K562 (cell line): ENCODE results near the gene CACNA1S. TPM values are rescaled to one million over a fixed set of nuclear protein-coding genes. Genes with fewer than 3 reads are reported as not detected.

ENCODE experiments used
- ATAC-seq: fragments of 200-7000 bp; cut with Tn5 transposase; 3 replicates; pipeline ENCODE4 v1.9.1; 2020; ENCODE audit warnings: moderate library complexity
- BruUV-seq: library from RNA; stranded (reverse); fragments of 400-500 nt; replicated peaks from 2 replicates; lab custom pipeline; 2021; lab: Mats Ljungman, UMichigan
- CTCF ChIA-PET: fragments of 300-600 bp; formaldehyde crosslinking; extraction: SDS; loops from one replicate; lab custom pipeline; 2021; ENCODE audit warnings: low intra/inter-chr PET ratio; lab: Yijun Ruan, JAX
- POLR2A ChIA-PET: fragments of 300-600, 350-650 bp; sonication (Branson Sonifier 250); formaldehyde crosslinking; extraction: SDS; loops from one replicate; lab custom pipeline; 2021; ENCODE audit warnings: antibody characterized with exemption, inconsistent platforms; lab: Yijun Ruan, JAX
- DNase-seq, 4 experiments: peaks; one replicate each; pipeline versions ENCODE4 v3.0.0 to v3.0.0-alpha.2; 2011 to 2018; ENCODE audit warnings: low spot score in 3 of 4, mixed read lengths in 3 of 4; ENCODE audit errors: extremely low read depth in 1 of 4
- FAIRE-seq: peaks from 2 replicates; lab custom pipeline; 2011; peaks lifted over from hg19 to GRCh38; lab: Jason Lieb, UNC
- H2AFZ ChIP-seq: 2 replicates; pipeline ENCODE4 v1.6.0; 2011; ENCODE audit warnings: low read depth, low read length, control low read depth, inconsistent platforms
- H3K27ac ChIP-seq: fragments of 200-600 bp; 3 replicates; pipeline ENCODE4 v1.8.0; 2011; ENCODE audit warnings: low read depth, mild to moderate bottlenecking, control low read depth, inconsistent platforms, low read length, moderate library complexity, mixed read lengths; ENCODE audit errors: extremely low read depth
- H3K27me3 ChIP-seq, 2 experiments: fragments of 300-600 bp in 1 of 2; 2 replicates in 1 of 2; 3 replicates in 1 of 2; pipeline versions ENCODE4 v1.6.0 to v1.8.0; 2011; ENCODE audit warnings: inconsistent platforms in 2 of 2, low read length in 2 of 2, mild to moderate bottlenecking in 1 of 2, mixed read lengths in 1 of 2, moderate library complexity in 1 of 2; ENCODE audit not compliant: control insufficient read depth in 2 of 2, insufficient read depth in 2 of 2
- H3K36me3 ChIP-seq: fragments of 300-600 bp; 3 replicates; pipeline ENCODE4 v1.8.0; 2011; ENCODE audit warnings: mild to moderate bottlenecking, low read length, inconsistent platforms; ENCODE audit not compliant: control insufficient read depth, insufficient read depth
- H3K4me1 ChIP-seq, 2 experiments: fragments of 200-600 bp in 1 of 2; replicated peaks in 1 of 2; 2 replicates in 1 of 2; 3 replicates in 1 of 2; pipeline versions ENCODE4 v1.5.1 to v1.8.0; 2011; ENCODE audit warnings: inconsistent platforms in 2 of 2, low read length in 2 of 2, mild to moderate bottlenecking in 1 of 2, mixed read lengths in 1 of 2, moderate library complexity in 1 of 2; ENCODE audit not compliant: control insufficient read depth in 2 of 2, insufficient read depth in 2 of 2
- H3K4me2 ChIP-seq: 2 replicates; pipeline ENCODE4 v1.6.1; 2011; ENCODE audit warnings: low read length, control low read depth, inconsistent platforms, mixed read lengths; ENCODE audit not compliant: insufficient read depth
- H3K4me3 ChIP-seq: fragments of 200-600 bp; sonication (generic), shearing (Covaris generic); 2 replicates; pipeline ENCODE4 v1.5.1; 2016; ENCODE audit warnings: control low read depth, inconsistent platforms
- H3K79me2 ChIP-seq: fragments of 200-600 bp; 3 replicates; pipeline ENCODE4 v1.8.0; 2011; ENCODE audit warnings: low read length, inconsistent platforms; ENCODE audit not compliant: control insufficient read depth, insufficient read depth
- H3K9ac ChIP-seq, 2 experiments: 2 replicates each; pipeline versions ENCODE4 v1.6.0 to v1.6.1; 2011; ENCODE audit warnings: low read depth in 2 of 2, low read length in 2 of 2, control low read depth in 1 of 2, inconsistent platforms in 1 of 2, mild to moderate bottlenecking in 1 of 2, mixed read lengths in 1 of 2; ENCODE audit not compliant: insufficient read depth in 1 of 2
- H3K9me1 ChIP-seq: one replicate; pipeline ENCODE4 v1.6.0; 2011; ENCODE audit warnings: inconsistent platforms, mild to moderate bottlenecking, low read length, moderate library complexity; ENCODE audit not compliant: control insufficient read depth, insufficient read depth
- H3K9me3 ChIP-seq: replicated peaks from 2 replicates; pipeline ENCODE4 v1.5.1; 2011; ENCODE audit warnings: low read depth, low read length, inconsistent platforms; ENCODE audit not compliant: control insufficient read depth, insufficient read depth
- H4K20me1 ChIP-seq: replicated peaks from 2 replicates; pipeline ENCODE4 v1.6.1; 2011; ENCODE audit warnings: low read length, inconsistent platforms, mixed read lengths; ENCODE audit not compliant: control insufficient read depth, insufficient read depth
- EWSR1 ChIP-seq: fragments of 450-650 bp; IDR thresholded peaks from 2 replicates; pipeline ENCODE4 v1.6.1; 2018; ENCODE audit warnings: borderline replicate concordance, mild to moderate bottlenecking, low read depth, moderate library complexity; ENCODE audit not compliant: partially characterized antibody
- HMG20B ChIP-seq: fragments of 250-450 bp; sonication (Bioruptor Pico); IDR thresholded peaks from 2 replicates; pipeline ENCODE4 v1.5.0; 2021; ENCODE audit warnings: mild to moderate bottlenecking
- IRF2 ChIP-seq: sonication (generic); formaldehyde crosslinking; IDR thresholded peaks from 2 replicates; pipeline ENCODE4 v1.8.1; 2022; ENCODE audit warnings: mild to moderate bottlenecking, missing genetic modification reagents
- NFIC ChIP-seq: fragments of 450-650 bp; IDR thresholded peaks from 2 replicates; pipeline ENCODE4 v1.6.1; 2017; ENCODE audit warnings: mild to moderate bottlenecking, inconsistent platforms
- POU5F1 ChIP-seq: fragments of 150-350 bp; IDR thresholded peaks from 2 replicates; pipeline ENCODE4 v1.6.1; 2014; ENCODE audit warnings: borderline replicate concordance, low read length, low read depth, mild to moderate bottlenecking; ENCODE audit not compliant: partially characterized antibody
- ZNF436 ChIP-seq: fragments of 250-450, 450-650 bp; sonication (Bioruptor Pico); formaldehyde crosslinking; IDR thresholded peaks from 2 replicates; pipeline ENCODE4 v1.7.0; 2020; ENCODE audit warnings: mild to moderate bottlenecking
- WGBS: fragments of 100-300 bp; shearing (Covaris generic); methylation state at CpG from one replicate; pipeline ENCODE4 v1.1.6; 2016; ENCODE audit warnings: low coverage, mixed read lengths; ENCODE audit not compliant: insufficient coverage; ENCODE audit errors: missing lambda C conversion rate; 5-methylcytosine and 5-hydroxymethylcytosine counted together
- in situ Hi-C: fragments of 300-500 bp; cut with MboI; formaldehyde crosslinking; loops from 4 replicates; pipeline ENCODE4 v1.15.0; 2018; ENCODE audit warnings: inconsistent platforms, mixed read lengths
- intact Hi-C: fragments of 100-400 bp; cut with micrococcal nuclease; formaldehyde crosslinking; loops from 2 replicates; pipeline ENCODE4 v1.14.2; 2022
- polyA plus RNA-seq, 8 experiments: library from polyadenylated mRNA; depleted of rRNA in 4 of 8; stranded (reverse) in 5 of 8; unstranded in 3 of 8; fragments of >200 nt; fragmentation: Nextera tagmentation in 2 of 8; fragmentation: Illumina TruSeq in 1 of 8; extraction: Ambion mirVana in 2 of 8; extraction: Trizol in 1 of 8; gene quantifications; 2 replicates each; pipeline versions ENCODE4 v1.2.1 to v1.2.3, GENCODE V29; 2011 to 2014; ENCODE audit warnings: inconsistent platforms in 1 of 8, missing spikeins in 1 of 8
- total RNA-seq, 7 experiments: library from RNA; depleted of rRNA in 6 of 7; stranded (reverse); fragments of >200 nt in 6 of 7; fragmentation: Illumina TruSeq in 2 of 7; extraction: Trizol in 2 of 7; gene quantifications; 2 replicates each; pipeline versions ENCODE4 v1.2.1 to v1.2.3, GENCODE V29; 2011 to 2021; ENCODE audit warnings: low replicate concordance in 1 of 7
- TF ChIP-seq, protein P1 (sequence below): fragments of 450-650 bp; IDR thresholded peaks from 2 replicates; pipeline ENCODE4 v1.6.1; 2017; ENCODE audit warnings: antibody characterized with exemption
- TF ChIP-seq, protein P2 (sequence below): fragments of 250-450 bp; sonication (Bioruptor Pico); IDR thresholded peaks from 2 replicates; pipeline ENCODE4 v1.5.0; 2021; ENCODE audit warnings: mild to moderate bottlenecking, moderate library complexity
- TF ChIP-seq, protein P3 (sequence below): fragments of 450-650 bp; IDR thresholded peaks from 2 replicates; pipeline ENCODE4 v1.6.1; 2014; ENCODE audit warnings: low read depth, mild to moderate bottlenecking, moderate library complexity, borderline replicate concordance
- TF ChIP-seq, protein P4 (sequence below): IDR thresholded peaks from 2 replicates; pipeline ENCODE4 v1.6.1; 2011; ENCODE audit not compliant: insufficient read length; ENCODE audit errors: extremely low read depth
- TF ChIP-seq, protein P5 (sequence below): fragments of 450-650 bp; formaldehyde crosslinking; IDR thresholded peaks from 2 replicates; pipeline ENCODE4 v1.4.0; 2020; ENCODE audit warnings: mild to moderate bottlenecking, moderate library complexity

CACNA1S gene
- total and polyA plus RNA-seq, 9 of the 15 experiments (the other 6 are each of a cell fraction or from before 2014, with no cell fraction given), result not detected

DNA sequence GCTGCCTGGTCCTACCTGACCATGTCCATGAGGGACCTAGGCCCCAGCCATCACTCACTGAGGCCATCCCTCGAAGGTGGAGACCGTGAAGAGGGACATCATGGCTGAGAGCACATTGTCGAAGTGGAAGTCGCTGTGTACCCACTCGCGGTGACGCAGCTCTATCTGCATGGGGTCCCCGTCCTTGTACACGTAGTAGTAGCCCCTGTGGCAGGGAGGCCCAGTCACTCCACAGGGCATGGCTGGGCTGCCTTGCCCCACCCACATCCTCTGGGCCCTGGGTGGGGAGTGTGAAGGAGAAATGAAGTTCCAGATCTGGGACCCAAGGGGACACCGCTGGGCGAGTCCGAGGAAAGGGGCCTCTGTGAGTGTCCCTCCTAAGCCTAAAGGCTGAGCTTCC, 50.3 kb downstream of the CACNA1S start (continued):
- TF ChIP-seq, protein P1, sequence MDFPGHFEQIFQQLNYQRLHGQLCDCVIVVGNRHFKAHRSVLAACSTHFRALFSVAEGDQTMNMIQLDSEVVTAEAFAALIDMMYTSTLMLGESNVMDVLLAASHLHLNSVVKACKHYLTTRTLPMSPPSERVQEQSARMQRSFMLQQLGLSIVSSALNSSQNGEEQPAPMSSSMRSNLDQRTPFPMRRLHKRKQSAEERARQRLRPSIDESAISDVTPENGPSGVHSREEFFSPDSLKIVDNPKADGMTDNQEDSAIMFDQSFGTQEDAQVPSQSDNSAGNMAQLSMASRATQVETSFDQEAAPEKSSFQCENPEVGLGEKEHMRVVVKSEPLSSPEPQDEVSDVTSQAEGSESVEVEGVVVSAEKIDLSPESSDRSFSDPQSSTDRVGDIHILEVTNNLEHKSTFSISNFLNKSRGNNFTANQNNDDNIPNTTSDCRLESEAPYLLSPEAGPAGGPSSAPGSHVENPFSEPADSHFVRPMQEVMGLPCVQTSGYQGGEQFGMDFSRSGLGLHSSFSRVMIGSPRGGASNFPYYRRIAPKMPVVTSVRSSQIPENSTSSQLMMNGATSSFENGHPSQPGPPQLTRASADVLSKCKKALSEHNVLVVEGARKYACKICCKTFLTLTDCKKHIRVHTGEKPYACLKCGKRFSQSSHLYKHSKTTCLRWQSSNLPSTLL, result no peak
- no peak for TF ChIP-seq EWSR1
- TF ChIP-seq POU5F1, result no peak
- TF ChIP-seq, protein P2, sequence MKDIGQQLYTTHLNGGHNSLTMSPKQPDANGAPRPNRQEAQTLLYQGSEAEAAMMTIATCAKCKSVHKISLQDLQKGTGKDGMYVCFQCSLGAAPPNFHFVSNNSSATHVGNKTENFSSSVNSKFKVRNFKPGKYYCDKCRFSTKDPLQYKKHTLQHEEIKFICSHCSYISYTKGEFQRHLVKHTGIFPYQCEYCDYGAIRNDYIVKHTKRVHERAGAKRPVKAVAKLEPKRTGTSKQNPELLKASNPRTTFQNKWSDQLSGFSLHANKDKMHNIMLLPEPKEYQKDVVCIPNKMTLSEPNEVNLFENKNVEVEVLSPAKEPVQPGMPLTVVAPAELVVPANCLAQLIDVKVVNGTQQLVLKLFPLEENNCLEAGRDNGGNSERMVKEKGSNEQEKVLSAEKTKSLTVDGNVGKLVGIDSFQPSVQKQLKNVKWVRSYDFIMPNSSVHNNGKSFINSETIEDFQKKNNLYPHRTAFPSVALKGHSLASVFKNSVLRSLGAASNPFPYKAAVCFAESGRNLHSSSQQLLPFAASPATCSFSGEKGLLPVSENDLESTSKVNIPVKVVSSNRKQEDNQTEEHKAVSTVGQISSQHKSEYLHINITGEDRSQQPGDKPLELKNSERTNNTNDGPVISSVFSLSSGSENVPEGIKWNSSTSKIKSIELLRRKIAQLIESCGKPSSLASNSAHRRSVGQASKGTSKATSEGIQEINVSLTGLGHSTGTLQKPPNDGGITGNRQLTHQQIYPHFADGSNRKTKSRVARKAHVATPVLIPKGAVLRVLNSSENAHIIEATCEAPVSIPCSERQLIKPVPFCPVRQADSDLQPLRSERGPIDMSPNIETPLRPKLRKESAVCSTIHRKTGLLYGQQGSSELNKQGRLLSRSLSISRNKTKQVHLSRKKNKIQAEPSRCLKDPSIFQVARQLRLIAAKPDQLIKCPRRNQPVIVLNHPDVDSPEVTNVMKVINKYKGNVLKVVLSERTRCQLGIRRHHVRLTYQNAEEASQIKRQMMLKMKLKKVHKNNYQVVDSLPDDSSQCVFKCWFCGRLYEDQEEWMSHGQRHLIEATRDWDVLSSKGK (CRISPR knock-in tag), result no peak

DNA sequence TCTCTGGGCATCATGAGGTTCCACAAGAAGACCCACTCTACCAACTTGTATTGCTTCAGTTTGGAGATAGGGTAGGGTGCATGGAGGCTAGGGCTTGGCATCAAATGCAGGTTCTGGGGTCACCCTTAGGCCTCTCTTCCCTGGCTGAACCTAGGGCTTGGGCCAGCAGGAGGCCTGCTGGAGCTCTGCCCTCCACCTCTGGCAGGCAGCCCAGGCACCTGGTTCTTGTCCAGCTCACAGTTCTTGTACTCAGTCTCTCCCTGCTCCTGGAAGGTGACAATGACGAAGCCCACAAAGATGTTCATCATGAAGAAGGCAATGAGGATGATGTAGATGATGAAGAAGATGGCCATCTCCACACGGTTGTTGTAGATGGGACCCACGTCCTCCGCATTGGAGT, 51.2 kb downstream of the CACNA1S start:
- Histone ChIP-seq H3K4me1 (peaks cover 0 to 5% of the 10 kb centered on the region in 2 experiments; a peak in 3 of 5 replicates), H3K9me1 (peaks cover 4% of the 10 kb centered on the region), H3K36me3 (no peaks in the 10 kb centered on the region), H3K27me3 (peaks cover 30 to 87% of the 10 kb centered on the region in 2 experiments), H3K79me2 (no peaks in the 10 kb centered on the region), H4K20me1 (peaks cover 21% of the 10 kb centered on the region; the same call in 1 of the 2 replicates), H3K9me3 (no peaks in the 10 kb centered on the region), H2AFZ (no peak overlapping the region), H3K4me2 (no peak overlapping the region), H3K27ac (no peak overlapping the region), H3K9ac (no peak overlapping the region), H3K4me3 (no peak overlapping the region)
- TF ChIP-seq ZNF436 (CRISPR knock-in tag) (no peak), HMG20B (no peak), IRF2 (CRISPR knock-in tag) (no peak), NFIC (no peak)
- TF ChIP-seq, protein P3, sequence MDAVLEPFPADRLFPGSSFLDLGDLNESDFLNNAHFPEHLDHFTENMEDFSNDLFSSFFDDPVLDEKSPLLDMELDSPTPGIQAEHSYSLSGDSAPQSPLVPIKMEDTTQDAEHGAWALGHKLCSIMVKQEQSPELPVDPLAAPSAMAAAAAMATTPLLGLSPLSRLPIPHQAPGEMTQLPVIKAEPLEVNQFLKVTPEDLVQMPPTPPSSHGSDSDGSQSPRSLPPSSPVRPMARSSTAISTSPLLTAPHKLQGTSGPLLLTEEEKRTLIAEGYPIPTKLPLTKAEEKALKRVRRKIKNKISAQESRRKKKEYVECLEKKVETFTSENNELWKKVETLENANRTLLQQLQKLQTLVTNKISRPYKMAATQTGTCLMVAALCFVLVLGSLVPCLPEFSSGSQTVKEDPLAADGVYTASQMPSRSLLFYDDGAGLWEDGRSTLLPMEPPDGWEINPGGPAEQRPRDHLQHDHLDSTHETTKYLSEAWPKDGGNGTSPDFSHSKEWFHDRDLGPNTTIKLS, result no peak
- TF ChIP-seq, protein P4, sequence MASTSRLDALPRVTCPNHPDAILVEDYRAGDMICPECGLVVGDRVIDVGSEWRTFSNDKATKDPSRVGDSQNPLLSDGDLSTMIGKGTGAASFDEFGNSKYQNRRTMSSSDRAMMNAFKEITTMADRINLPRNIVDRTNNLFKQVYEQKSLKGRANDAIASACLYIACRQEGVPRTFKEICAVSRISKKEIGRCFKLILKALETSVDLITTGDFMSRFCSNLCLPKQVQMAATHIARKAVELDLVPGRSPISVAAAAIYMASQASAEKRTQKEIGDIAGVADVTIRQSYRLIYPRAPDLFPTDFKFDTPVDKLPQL, result no peak
- TF ChIP-seq, protein P5, sequence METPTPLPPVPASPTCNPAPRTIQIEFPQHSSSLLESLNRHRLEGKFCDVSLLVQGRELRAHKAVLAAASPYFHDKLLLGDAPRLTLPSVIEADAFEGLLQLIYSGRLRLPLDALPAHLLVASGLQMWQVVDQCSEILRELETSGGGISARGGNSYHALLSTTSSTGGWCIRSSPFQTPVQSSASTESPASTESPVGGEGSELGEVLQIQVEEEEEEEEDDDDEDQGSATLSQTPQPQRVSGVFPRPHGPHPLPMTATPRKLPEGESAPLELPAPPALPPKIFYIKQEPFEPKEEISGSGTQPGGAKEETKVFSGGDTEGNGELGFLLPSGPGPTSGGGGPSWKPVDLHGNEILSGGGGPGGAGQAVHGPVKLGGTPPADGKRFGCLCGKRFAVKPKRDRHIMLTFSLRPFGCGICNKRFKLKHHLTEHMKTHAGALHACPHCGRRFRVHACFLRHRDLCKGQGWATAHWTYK, result no peak
- BruUV-seq, result no TSS peak
- no peak for FAIRE-seq
- in situ Hi-C loops (no loop called here), intact Hi-C loops (no loop called here)
- 3% methylated on average over 4 of the region's 4 CpGs for WGBS
- ChIA-PET CTCF (no interaction called here), POLR2A (no interaction called here)
- DNase-seq, result no peak
- no peak for ATAC-seq
